Karpas-422 (cell line): Measurements from ENCODE around the gene RCN2. TPM values are rescaled to one million over a fixed set of nuclear protein-coding genes. Genes with fewer than 3 reads are reported as not detected.
A peak's percentile ranks its signal among the peaks of the same experiment; 100 is the strongest.

Source experiments
- DNase-seq: peaks from one replicate; pipeline ENCODE4 v3.0.0-alpha.2; 2015
- H2AFZ ChIP-seq: fragments of 200-600 bp; sonication (generic); 2 replicates; pipeline ENCODE4 v1.6.1; 2014; ENCODE audit warnings: antibody characterized with exemption, low read length, mixed read lengths
- H3K27ac ChIP-seq: fragments of 200-600 bp; sonication (generic); 2 replicates; pipeline ENCODE4 v1.5.1; 2014; ENCODE audit warnings: mild to moderate bottlenecking, low read length, moderate library complexity
- H3K27me3 ChIP-seq: fragments of 200-600 bp; sonication (generic); 2 replicates; pipeline ENCODE4 v1.6.1; 2014; ENCODE audit warnings: low read length, mixed read lengths
- H3K36me3 ChIP-seq: fragments of 200-600 bp; sonication (generic); 2 replicates; pipeline ENCODE4 v1.6.1; 2014; ENCODE audit warnings: low read length, mixed read lengths; ENCODE audit not compliant: insufficient read depth
- H3K4me1 ChIP-seq: fragments of 200-600 bp; sonication (generic); 2 replicates; pipeline ENCODE4 v1.6.1; 2014; ENCODE audit warnings: mild to moderate bottlenecking, low read length, mixed read lengths
- H3K4me2 ChIP-seq: fragments of 200-600 bp; sonication (generic); 2 replicates; pipeline ENCODE4 v1.6.1; 2014; ENCODE audit warnings: low read length, low read depth, mild to moderate bottlenecking; ENCODE audit not compliant: poor library complexity, severe bottlenecking
- H3K4me3 ChIP-seq: fragments of 200-600 bp; sonication (generic); 2 replicates; pipeline ENCODE4 v1.5.1; 2014; ENCODE audit warnings: mild to moderate bottlenecking, antibody characterized with exemption, low read length, mixed read lengths
- H3K79me2 ChIP-seq: fragments of 200-600 bp; sonication (generic); 2 replicates; pipeline ENCODE4 v1.6.1; 2014; ENCODE audit warnings: mild to moderate bottlenecking, low read length, mixed read lengths
- H3K9ac ChIP-seq: fragments of 200-600 bp; sonication (generic); 2 replicates; pipeline ENCODE4 v1.6.0; 2014; ENCODE audit warnings: low read length
- H3K9me2 ChIP-seq: fragments of 200-600 bp; sonication (generic), shearing (Covaris generic); replicated peaks from 2 replicates; pipeline ENCODE4 v1.6.0; 2014; ENCODE audit warnings: mild to moderate bottlenecking, low read length, moderate library complexity; ENCODE audit not compliant: insufficient read depth
- H3K9me3 ChIP-seq: fragments of 300-700, 200-600 bp; sonication (generic); 2 replicates; pipeline ENCODE4 v1.6.1; 2014; ENCODE audit warnings: low read length, mixed read lengths
- H4K20me1 ChIP-seq: fragments of 200-600 bp; sonication (generic); 2 replicates; pipeline ENCODE4 v1.6.1; 2014; ENCODE audit warnings: mild to moderate bottlenecking, antibody characterized with exemption, low read length, low read depth; ENCODE audit not compliant: insufficient read depth
- small RNA-seq: library from RNA; depleted of rRNA; stranded (forward); fragments of <200 nt; gene quantifications from one replicate; pipeline ENCODE3, GENCODE V24; 2014
- total RNA-seq: library from RNA; depleted of rRNA; stranded (reverse); fragments of >200 nt; shearing (Covaris generic); gene quantifications from 2 replicates; pipeline ENCODE4 v1.2.3, GENCODE V29; 2014; ENCODE audit warnings: low replicate concordance; rRNA removed

RCN2 gene
- total RNA-seq, 1 experiment from 2014 or later, result 84.8 TPM

- Histone ChIP-seq H3K9ac (peak overlapping the region; percentile 76), H3K9me2 (no peaks in the 10 kb centered on the region), H3K4me2 (peak overlapping the region; percentile 94), H3K9me3 (no peaks in the 10 kb centered on the region), H3K27ac (peak overlapping the region; percentile 98), H3K4me3 (peak overlapping the region; percentile 62), H3K27me3 (no peaks in the 10 kb centered on the region), H4K20me1 (0 out of 2 replicates have a peak, but pooled peaks cover 8% of the 10 kb centered on the region), H3K79me2 (peaks cover 29% of the 10 kb centered on the region; the same call in 1 of the 2 replicates), H3K4me1 (peaks cover 60% of the 10 kb centered on the region), H3K36me3 (no peaks in the 10 kb centered on the region), H2AFZ (peak overlapping the region; percentile 52; the same call in 1 of the 2 replicates)
- DNase-seq, result peak; percentile 93
Observed at GRCh38 chr15:77002954-77003912, 71.7 kb downstream of the RCN2 start.

Small RNA genes lying within 50 kb of the gene (small RNA-seq; reads per million reads assigned to genes)
- gene RN7SL278P, result not detected

Other genes starting within 250 kb of the RCN2 start
- 4.3 and 6.3 TPM in 2 replicates for gene SCAPER, start 26.4 kb upstream of the RCN2 start, total RNA-seq
- gene PSTPIP1, start 63.4 kb downstream of the RCN2 start, total RNA-seq, result 13.1 and 40.4 TPM in 2 replicates
- gene TSPAN3, start 139.4 kb downstream of the RCN2 start, total RNA-seq, result 163 and 205 TPM in 2 replicates